ENCODE measurements around the gene HELZ. TPM values are rescaled to one million over a fixed set of nuclear protein-coding genes. Genes with fewer than 3 reads are reported as not detected.
A peak's percentile ranks its signal among the peaks of the same experiment; 100 is the strongest.

Gene HELZ, protein sequence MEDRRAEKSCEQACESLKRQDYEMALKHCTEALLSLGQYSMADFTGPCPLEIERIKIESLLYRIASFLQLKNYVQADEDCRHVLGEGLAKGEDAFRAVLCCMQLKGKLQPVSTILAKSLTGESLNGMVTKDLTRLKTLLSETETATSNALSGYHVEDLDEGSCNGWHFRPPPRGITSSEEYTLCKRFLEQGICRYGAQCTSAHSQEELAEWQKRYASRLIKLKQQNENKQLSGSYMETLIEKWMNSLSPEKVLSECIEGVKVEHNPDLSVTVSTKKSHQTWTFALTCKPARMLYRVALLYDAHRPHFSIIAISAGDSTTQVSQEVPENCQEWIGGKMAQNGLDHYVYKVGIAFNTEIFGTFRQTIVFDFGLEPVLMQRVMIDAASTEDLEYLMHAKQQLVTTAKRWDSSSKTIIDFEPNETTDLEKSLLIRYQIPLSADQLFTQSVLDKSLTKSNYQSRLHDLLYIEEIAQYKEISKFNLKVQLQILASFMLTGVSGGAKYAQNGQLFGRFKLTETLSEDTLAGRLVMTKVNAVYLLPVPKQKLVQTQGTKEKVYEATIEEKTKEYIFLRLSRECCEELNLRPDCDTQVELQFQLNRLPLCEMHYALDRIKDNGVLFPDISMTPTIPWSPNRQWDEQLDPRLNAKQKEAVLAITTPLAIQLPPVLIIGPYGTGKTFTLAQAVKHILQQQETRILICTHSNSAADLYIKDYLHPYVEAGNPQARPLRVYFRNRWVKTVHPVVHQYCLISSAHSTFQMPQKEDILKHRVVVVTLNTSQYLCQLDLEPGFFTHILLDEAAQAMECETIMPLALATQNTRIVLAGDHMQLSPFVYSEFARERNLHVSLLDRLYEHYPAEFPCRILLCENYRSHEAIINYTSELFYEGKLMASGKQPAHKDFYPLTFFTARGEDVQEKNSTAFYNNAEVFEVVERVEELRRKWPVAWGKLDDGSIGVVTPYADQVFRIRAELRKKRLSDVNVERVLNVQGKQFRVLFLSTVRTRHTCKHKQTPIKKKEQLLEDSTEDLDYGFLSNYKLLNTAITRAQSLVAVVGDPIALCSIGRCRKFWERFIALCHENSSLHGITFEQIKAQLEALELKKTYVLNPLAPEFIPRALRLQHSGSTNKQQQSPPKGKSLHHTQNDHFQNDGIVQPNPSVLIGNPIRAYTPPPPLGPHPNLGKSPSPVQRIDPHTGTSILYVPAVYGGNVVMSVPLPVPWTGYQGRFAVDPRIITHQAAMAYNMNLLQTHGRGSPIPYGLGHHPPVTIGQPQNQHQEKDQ (N-terminal part only)
- total RNA-seq (10 to 100 TPM; 31.2 to 69.2 TPM), polyA plus RNA-seq (10 to 100 TPM in 1 of 2 donors, 1 to 10 TPM in 1; 3.8 to 20.2 TPM)

GRCh38 chr17:67245073-67245693, at the start of gene HELZ:
TSS of gene HELZ (minus strand) at chr17:67245196. CDS start at chr17:67218804, 26,392 bp downstream.
- DNase-seq (ENCODE audit: low spot score): peak; percentile 82
- peak within 1 kb of the TSS; percentile 98 to 99 for H3K27ac ChIP-seq (ENCODE audit: low read depth in 1 of 2, low read length in 2 of 2)
- H3K9me3 ChIP-seq (ENCODE audit: control insufficient read depth in 4 of 4, low read length in 3 of 4): no peaks in the 10 kb centered on the region
- H3K4me3 ChIP-seq (ENCODE audit: low read depth in 1 of 3, low read length in 3 of 3): peak within 1 kb of the TSS; percentile 86 to 91 (median 87)
- under 1% methylated on average over 67 of the region's 67 CpGs for WGBS
- peaks cover 0 to under 1% (median 0%) of the 10 kb centered on the region in 4 donors for H3K36me3 ChIP-seq (ENCODE audit: control insufficient read depth in 4 of 4, insufficient read depth in 3 of 4, low read depth in 1 of 4, low read length in 3 of 4)
- TF ChIP-seq REST (IDR thresholded peaks at IDR 0.05) (peak; percentile 42), JUND (IDR thresholded peaks at IDR 0.05) (no peak), MAX (IDR thresholded peaks at IDR 0.05) (no peak), HNF4A (conservative IDR thresholded peaks at IDR 0.05) (peak in 1 of 2 donors; percentile 56), YY1 (IDR thresholded peaks at IDR 0.05) (peak; percentile 94), RAD21 (IDR thresholded peaks at IDR 0.05) (peak in 1 of 2 donors; percentile 21), GABPA (IDR thresholded peaks at IDR 0.05 in 1 of 2, conservative IDR thresholded peaks at IDR 0.05 in 1 of 2) (no peak), EGR1 (IDR thresholded peaks at IDR 0.05; ENCODE audit: low read depth in 2 of 2) (peak in 1 of 2 donors; percentile 12)
- TF ChIP-seq, protein P1, sequence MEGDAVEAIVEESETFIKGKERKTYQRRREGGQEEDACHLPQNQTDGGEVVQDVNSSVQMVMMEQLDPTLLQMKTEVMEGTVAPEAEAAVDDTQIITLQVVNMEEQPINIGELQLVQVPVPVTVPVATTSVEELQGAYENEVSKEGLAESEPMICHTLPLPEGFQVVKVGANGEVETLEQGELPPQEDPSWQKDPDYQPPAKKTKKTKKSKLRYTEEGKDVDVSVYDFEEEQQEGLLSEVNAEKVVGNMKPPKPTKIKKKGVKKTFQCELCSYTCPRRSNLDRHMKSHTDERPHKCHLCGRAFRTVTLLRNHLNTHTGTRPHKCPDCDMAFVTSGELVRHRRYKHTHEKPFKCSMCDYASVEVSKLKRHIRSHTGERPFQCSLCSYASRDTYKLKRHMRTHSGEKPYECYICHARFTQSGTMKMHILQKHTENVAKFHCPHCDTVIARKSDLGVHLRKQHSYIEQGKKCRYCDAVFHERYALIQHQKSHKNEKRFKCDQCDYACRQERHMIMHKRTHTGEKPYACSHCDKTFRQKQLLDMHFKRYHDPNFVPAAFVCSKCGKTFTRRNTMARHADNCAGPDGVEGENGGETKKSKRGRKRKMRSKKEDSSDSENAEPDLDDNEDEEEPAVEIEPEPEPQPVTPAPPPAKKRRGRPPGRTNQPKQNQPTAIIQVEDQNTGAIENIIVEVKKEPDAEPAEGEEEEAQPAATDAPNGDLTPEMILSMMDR (IDR thresholded peaks at IDR 0.05; ENCODE audit: low read depth, low read length, missing input control): peak; percentile 5
- no peaks in the 10 kb centered on the region for H3K27me3 ChIP-seq (ENCODE audit: control insufficient read depth in 4 of 4, insufficient read depth in 4 of 4, low read length in 3 of 4)
- peaks cover 6 to 40% (median 27%) of the 10 kb centered on the region in 4 donors for H3K4me1 ChIP-seq (ENCODE audit: control insufficient read depth in 4 of 4, insufficient read depth in 4 of 4, low read length in 3 of 4)
- H3K9ac ChIP-seq (ENCODE audit: low read depth in 1 of 2, low read length in 2 of 2): peak within 1 kb of the TSS; percentile 94 to 96
